Right lobe of liver (tissue), 4 donors: Measurements from ENCODE around the gene ATXN10.

Experiments used
- CTCF ChIP-seq, 4 donors: fragments of 200-600 bp in 3 of 4; fragments of 450-650 bp in 1 of 4; IDR thresholded peaks; one replicate each; pipeline versions ENCODE4 v1.5.1 to v1.8.0; 2016 to 2022; ENCODE audit warnings: antibody characterized with exemption in 4 of 4, mild to moderate bottlenecking in 2 of 4
- POLR2A ChIP-seq: fragments of 450-650 bp; IDR thresholded peaks from one replicate; pipeline ENCODE4 v1.6.1; 2017; ENCODE audit warnings: antibody characterized with exemption, mild to moderate bottlenecking
- donor health status: DM: no; HTN: no; CAD: no.
- donor health status: DM: no; HTN: no; CAD: no.
- donor health status: DM: no; HTN: yes; CAD: no.

GRCh38 chr22:45627489-45628233, 44.0 kb upstream of the ATXN10 start:
- TF ChIP-seq POLR2A (no peak), CTCF (IDR thresholded peaks at IDR 0.05) (no peak)
